ENCODE measurements around the gene SIPA1L3. TPM values are rescaled to one million over a fixed set of nuclear protein-coding genes. Genes with fewer than 3 reads are reported as not detected.

SIPA1L3 gene
- total RNA-seq, 2 experiments from 2014 or later: 15.5 to 17.7 TPM

GRCh38 chr19:38162632-38163031 lies 255.6 kb downstream of the SIPA1L3 start:
- DNase-seq: no peak
- ChIA-PET POLR2A (no interaction called here), CTCF (no interaction called here)
- H3K9me3 Mint-ChIP-seq: no peaks in the 10 kb centered on the region
- no peak for TF ChIP-seq CTCF (IDR thresholded peaks at IDR 0.05)
- intact Hi-C loops (cut with DNase I, micrococcal nuclease): no loop called here
- H3K4me1 Mint-ChIP-seq (ENCODE audit: low read depth): no peaks in the 10 kb centered on the region
- H3K27me3 ChIP-seq (ENCODE audit: control insufficient read depth in 1 of 2, insufficient read depth in 2 of 2, low read length in 2 of 2): no peaks in the 10 kb centered on the region
- peaks cover 33% of the 10 kb centered on the region for H3K36me3 ChIP-seq (ENCODE audit: insufficient read depth, low read length)
- no peak overlapping the region for H3K27ac ChIP-seq (ENCODE audit: low read depth in 1 of 2, low read length in 2 of 2)
- peaks cover 9 to 37% of the 10 kb centered on the region in 2 experiments for H3K9me3 ChIP-seq (ENCODE audit: control insufficient read depth in 1 of 2, insufficient read depth in 1 of 2, low read length in 2 of 2)
- no peak for ATAC-seq (ENCODE audit: poor library complexity)
- no peaks in the 10 kb centered on the region for H3K4me1 ChIP-seq (ENCODE audit: insufficient read depth, low read length)
- no peak overlapping the region for H3K4me3 ChIP-seq (ENCODE audit: low read length)
- H3K27me3 Mint-ChIP-seq: no peaks in the 10 kb centered on the region
- peaks cover 74% of the 10 kb centered on the region for H3K36me3 Mint-ChIP-seq (ENCODE audit: low read depth)
- no peak overlapping the region for H3K27ac Mint-ChIP-seq
- H3K4me3 Mint-ChIP-seq: no peak overlapping the region

GRCh38 chr19:38163419-38164290 lies 256.6 kb downstream of the SIPA1L3 start:
- POLR2A ChIA-PET: no interaction called here
- H3K9me3 ChIP-seq (ENCODE audit: control insufficient read depth in 1 of 2, insufficient read depth in 1 of 2, low read length in 2 of 2): peaks cover 9 to 34% of the 10 kb centered on the region in 2 experiments
- CTCF ChIA-PET: interaction anchor here (0.6 kb wide), 1 partner anchor 16 kb away, joined by 3 read pairs; no protein-coding TSS in a partner anchor
- DNase-seq (no peak), ATAC-seq (ENCODE audit: poor library complexity) (no peak)
- no peaks in the 10 kb centered on the region for H3K27me3 ChIP-seq (ENCODE audit: control insufficient read depth in 1 of 2, insufficient read depth in 2 of 2, low read length in 2 of 2)
- no peaks in the 10 kb centered on the region for H3K27me3 Mint-ChIP-seq
- no peak overlapping the region for H3K27ac ChIP-seq (ENCODE audit: low read depth in 1 of 2, low read length in 2 of 2)
- no peaks in the 10 kb centered on the region for H3K4me1 ChIP-seq (ENCODE audit: insufficient read depth, low read length)
- H3K4me3 Mint-ChIP-seq: no peak overlapping the region
- no peak overlapping the region for H3K27ac Mint-ChIP-seq
- intact Hi-C loops (cut with DNase I, micrococcal nuclease): no loop called here
- peaks cover 68% of the 10 kb centered on the region for H3K36me3 Mint-ChIP-seq (ENCODE audit: low read depth)
- H3K4me3 ChIP-seq (ENCODE audit: low read length): no peak overlapping the region
- TF ChIP-seq CTCF (IDR thresholded peaks at IDR 0.05): no peak
- H3K9me3 Mint-ChIP-seq: no peaks in the 10 kb centered on the region
- no peaks in the 10 kb centered on the region for H3K4me1 Mint-ChIP-seq (ENCODE audit: low read depth)
- H3K36me3 ChIP-seq (ENCODE audit: insufficient read depth, low read length): peaks cover 33% of the 10 kb centered on the region

GRCh38 chr19:38164526-38164925 lies 257.5 kb downstream of the SIPA1L3 start:
- DNase-seq: no peak
- Mint-ChIP-seq H3K4me1 (ENCODE audit: low read depth) (no peaks in the 10 kb centered on the region), H3K4me3 (no peak overlapping the region), H3K27ac (no peak overlapping the region), H3K27me3 (no peaks in the 10 kb centered on the region), H3K9me3 (no peaks in the 10 kb centered on the region), H3K36me3 (ENCODE audit: low read depth) (peaks cover 73% of the 10 kb centered on the region)
- ChIA-PET CTCF (no interaction called here), POLR2A (no interaction called here)
- Histone ChIP-seq H3K36me3 (ENCODE audit: insufficient read depth, low read length) (peaks cover 33% of the 10 kb centered on the region), H3K27me3 (ENCODE audit: control insufficient read depth in 1 of 2, insufficient read depth in 2 of 2, low read length in 2 of 2) (no peaks in the 10 kb centered on the region), H3K4me3 (ENCODE audit: low read length) (no peak overlapping the region), H3K4me1 (ENCODE audit: insufficient read depth, low read length) (no peaks in the 10 kb centered on the region), H3K9me3 (ENCODE audit: control insufficient read depth in 1 of 2, insufficient read depth in 1 of 2, low read length in 2 of 2) (peaks cover 9 to 29% of the 10 kb centered on the region in 2 experiments), H3K27ac (ENCODE audit: low read depth in 1 of 2, low read length in 2 of 2) (no peak overlapping the region)
- intact Hi-C loops (cut with DNase I, micrococcal nuclease): no loop called here
- ATAC-seq (ENCODE audit: poor library complexity): no peak
- TF ChIP-seq CTCF (IDR thresholded peaks at IDR 0.05): no peak
